Measurements from ENCODE around the gene F8A3.

F8A3 gene

DNA sequence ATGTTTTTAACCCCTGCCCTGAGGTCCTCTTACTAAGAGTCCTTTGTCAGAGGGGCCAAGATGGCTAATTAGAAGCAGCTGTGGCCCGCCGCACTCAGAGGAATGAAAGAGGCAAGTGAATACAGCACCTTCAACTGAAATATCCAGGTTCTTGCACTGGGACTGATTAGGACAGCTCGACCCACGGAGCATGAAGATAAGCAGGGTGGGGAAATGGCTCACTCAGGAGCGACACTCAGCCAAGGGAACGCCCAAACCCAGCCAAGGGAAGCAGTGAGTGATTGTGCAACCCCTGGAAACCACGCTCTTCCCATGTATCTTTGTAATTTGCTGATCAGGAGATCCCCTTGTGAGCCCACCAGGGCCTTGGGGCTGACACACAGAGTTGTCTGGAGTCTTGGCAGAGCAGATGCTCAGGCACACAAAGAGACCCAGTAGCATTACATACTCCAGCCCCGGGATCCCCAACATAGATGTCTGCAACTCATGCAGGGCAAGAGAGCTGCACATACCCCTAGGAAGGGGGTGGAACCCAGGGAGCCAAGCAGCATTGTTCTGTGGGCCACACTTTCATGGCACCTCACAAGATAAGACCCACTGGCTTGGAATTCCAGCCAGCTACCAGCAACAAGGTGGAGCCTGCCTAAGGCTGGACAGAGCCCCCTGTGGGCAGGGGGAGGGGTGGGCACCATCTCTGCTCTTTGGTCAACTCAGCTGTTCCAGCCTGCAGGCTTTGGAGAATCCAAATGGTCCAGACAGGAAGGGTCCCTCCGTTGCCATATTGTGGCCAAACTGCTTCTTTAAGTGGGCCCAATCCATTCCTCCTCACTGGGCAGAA lies 23.3 kb downstream of the F8A3 start:
- DNase-seq (ENCODE audit: low read depth) = no peak
- TF ChIP-seq, protein P1, sequence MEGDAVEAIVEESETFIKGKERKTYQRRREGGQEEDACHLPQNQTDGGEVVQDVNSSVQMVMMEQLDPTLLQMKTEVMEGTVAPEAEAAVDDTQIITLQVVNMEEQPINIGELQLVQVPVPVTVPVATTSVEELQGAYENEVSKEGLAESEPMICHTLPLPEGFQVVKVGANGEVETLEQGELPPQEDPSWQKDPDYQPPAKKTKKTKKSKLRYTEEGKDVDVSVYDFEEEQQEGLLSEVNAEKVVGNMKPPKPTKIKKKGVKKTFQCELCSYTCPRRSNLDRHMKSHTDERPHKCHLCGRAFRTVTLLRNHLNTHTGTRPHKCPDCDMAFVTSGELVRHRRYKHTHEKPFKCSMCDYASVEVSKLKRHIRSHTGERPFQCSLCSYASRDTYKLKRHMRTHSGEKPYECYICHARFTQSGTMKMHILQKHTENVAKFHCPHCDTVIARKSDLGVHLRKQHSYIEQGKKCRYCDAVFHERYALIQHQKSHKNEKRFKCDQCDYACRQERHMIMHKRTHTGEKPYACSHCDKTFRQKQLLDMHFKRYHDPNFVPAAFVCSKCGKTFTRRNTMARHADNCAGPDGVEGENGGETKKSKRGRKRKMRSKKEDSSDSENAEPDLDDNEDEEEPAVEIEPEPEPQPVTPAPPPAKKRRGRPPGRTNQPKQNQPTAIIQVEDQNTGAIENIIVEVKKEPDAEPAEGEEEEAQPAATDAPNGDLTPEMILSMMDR (IDR thresholded peaks at IDR 0.05; ENCODE audit: insufficient read depth, low read depth, low read length, missing control alignments) = no peak
- H3K4me3 ChIP-seq (ENCODE audit: low read length) = no peak overlapping the region

DNA sequence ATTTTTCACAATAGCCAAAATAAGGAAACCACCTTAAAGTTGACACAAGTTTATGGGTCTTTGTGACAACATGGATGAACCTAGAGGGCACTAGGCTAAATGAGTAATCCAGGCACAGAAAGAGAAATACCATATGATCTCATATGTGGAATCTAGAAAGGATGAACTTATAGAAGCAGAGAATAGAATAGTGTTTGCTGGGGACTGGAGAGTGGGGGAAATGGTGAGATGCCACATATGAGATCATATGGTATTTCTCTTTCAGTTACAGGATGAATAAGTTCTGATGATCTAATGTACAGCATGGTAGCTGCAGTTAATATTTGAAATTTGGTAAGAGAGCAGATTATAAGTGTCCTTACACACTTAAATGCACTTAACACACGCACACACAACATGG lies 40.7 kb downstream of the F8A3 start:
- no peak for DNase-seq (ENCODE audit: low read depth)
- H3K4me3 ChIP-seq (ENCODE audit: low read length) = no peak overlapping the region
- TF ChIP-seq, protein P1 (IDR thresholded peaks at IDR 0.05; ENCODE audit: insufficient read depth, low read depth, low read length, missing control alignments) = no peak

All from epithelial cell of esophagus (primary cell).